Hippocampal formation (tissue), 2 donors: Measurements from ENCODE around the gene RPN1.
"Not testable (repeated sequence)": the region's sequence is repeated elsewhere in the genome, so short reads cannot be mapped to it uniquely, and the experiment has no call there.

Experiments used
- DNase-seq, 2 donors: peaks; one replicate each; lab custom pipeline; 2025; lab: John Stamatoyannopoulos, UW

RPN1 gene

DNA sequence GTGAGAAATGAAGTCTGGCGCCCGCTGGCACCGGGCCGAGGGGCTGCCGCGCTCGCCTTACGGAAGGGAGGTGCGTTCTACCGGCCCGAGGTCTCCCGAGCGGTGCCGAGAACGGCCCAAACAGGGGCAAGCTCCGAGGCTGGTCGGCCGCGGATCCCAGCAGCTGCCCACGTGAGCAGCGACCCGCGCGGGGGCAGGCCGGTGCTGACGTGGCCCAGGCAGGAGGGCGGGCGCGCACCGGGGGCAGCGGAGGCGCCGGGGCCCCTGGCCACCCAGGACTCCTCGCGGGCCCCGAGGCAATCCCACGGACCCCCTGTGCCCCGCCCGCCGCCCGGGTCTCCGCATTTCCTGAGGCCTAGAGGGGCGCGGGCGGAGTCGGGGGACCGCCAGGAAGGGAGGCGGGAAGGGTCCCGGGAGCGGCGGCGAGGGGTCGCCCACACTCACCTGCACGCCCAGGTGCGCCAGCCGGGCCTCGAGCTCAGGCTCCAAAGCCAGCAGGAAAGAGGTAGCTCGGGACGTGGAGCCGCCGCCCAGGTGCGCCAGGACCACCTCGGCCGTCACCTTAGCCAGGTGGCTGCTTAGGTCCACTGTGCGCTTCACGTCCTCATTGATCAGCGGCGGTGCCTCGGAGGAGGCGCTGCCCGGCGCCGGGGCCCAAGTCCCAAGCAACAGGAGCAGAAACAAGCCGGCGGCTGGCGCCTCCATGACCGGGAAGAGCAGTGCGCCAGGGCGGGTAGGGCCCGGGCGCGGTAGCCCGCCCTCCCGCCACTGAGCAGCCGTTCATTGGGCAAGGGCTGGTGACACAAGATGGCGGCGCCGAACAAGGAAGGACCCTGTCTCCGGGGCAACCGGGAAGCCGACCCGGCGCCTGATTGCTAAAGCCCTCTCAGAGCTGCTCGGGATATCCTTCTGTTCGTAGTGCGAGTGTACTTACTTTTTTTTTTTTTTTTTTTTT lies at the start of gene RPN1:
Gene RPN1 (minus strand): TSS at position 723 of the 955 bp plus-strand sequence. CDS start 18 bp downstream, at position 705.
- peak; percentile 86 to 93 for DNase-seq

DNA sequence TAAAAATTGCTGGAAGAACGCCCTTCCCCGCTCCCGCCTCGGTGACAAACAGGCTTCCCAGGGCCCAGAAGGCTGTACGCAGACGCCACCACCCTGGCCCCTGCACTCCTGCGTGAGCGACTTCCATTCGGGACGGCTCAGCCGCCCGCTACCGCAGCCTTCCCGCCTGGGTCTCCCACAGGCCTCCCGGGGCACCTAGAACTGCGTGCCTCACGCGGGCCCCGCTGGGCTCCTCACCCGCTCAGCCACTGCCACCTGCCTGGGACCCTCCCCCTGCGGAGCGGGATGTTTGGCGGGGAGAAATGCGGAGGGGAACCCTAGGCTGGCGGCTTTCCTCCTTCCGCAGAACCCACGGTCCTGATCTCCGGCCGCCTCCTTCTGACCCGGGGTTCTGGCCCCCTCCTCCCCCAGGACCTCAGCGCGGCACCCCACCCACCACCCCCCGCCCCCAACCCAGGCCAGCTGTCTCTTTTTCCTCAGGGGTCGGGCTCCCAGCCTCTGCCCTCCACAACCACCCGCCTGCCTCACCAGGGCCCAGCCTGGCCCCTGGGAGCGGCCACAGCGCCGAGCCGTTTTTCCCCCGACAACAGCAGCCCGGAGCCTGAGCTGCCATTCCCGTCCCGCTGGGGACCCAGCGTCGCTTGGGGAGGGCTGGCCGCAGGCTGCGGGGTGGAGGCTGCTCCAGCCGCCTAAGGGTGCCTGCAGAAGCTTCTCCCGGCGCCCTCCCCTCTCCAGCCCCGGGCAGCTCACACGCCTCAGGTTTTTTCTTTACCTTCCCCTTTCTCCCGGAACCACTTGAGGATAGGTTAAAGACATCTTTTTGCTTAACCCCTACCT lies 47.8 kb upstream of the RPN1 start:
- DNase-seq, result peak in 1 of 2 donors; percentile 44

DNA sequence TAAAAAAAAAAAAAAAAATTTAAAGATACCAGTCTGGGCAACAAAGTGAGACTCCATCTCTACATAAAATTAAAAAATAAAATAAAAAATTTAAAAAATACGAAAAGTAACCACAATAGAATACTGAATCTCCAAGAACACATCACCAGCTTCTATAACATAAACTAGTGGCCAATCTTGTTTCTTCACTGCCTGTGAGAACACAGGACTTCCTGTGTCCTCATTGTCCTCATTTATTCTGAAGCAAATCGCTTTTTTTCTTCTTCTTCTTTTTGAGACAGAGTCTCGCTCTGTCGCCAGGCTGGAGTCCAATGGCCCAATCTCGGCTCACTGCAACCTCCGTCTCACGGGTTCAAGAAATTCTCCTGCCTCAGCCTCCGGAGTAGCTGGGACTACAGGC lies 46.7 kb upstream of the RPN1 start:
- no peak for DNase-seq

DNA sequence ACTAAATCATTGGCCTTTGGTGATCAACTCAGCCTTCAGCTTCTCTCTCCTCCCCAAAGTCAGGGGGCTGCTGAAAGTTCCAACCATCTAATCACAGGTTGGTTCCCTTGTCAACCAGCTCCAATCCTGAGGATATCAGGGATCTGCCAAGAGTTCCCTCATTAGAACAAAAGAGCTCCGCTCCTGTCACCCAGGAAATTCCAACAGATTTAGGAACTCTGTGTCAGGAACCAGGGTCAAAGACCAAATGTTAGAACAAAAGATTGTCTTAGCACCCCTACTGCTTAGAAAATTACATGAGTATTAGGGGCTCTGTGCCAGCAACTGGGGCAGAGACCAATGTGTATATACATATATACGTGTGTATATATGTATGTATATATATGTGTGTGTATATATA lies 43.1 kb upstream of the RPN1 start:
- no peak for DNase-seq

DNA sequence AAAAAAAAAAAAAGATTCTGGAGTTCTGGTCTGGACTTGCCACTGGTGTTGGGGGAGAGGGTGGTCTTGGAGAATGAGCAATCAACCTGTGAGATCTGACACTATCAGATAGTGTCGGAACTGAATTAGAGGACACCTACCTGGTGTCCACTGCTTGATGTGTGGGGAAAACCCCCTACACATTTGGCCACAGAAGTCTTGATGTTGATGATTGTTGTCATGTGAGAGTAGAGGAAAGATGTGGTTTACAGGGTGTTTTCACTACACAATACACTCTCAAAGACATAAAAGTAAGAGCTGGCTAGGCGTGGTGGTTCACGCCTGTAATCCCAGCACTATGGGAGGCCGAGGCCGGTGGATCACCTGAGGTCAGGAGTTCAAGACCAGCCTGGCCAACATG lies 38.4 kb upstream of the RPN1 start:
- DNase-seq, result no peak

DNA sequence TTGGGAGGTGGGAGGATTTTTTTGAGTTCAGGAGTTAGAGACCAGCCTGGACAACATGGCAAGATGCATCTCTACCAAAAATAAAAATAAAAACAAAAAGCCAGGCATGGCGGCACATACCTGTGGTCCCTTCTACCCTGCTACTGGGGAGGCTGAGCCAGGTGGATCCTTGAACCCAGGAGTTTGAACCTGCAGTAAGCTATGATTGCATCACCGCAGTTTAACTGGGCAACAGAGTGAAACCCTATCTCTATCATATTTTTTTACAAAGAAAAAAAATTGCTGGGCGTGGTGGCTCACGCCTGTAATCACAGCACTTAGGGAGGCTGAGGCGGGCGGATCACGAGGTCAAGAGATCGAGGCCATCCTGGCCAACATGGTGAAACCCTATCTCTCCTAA lies 35.8 kb upstream of the RPN1 start:
- DNase-seq, result no peak

DNA sequence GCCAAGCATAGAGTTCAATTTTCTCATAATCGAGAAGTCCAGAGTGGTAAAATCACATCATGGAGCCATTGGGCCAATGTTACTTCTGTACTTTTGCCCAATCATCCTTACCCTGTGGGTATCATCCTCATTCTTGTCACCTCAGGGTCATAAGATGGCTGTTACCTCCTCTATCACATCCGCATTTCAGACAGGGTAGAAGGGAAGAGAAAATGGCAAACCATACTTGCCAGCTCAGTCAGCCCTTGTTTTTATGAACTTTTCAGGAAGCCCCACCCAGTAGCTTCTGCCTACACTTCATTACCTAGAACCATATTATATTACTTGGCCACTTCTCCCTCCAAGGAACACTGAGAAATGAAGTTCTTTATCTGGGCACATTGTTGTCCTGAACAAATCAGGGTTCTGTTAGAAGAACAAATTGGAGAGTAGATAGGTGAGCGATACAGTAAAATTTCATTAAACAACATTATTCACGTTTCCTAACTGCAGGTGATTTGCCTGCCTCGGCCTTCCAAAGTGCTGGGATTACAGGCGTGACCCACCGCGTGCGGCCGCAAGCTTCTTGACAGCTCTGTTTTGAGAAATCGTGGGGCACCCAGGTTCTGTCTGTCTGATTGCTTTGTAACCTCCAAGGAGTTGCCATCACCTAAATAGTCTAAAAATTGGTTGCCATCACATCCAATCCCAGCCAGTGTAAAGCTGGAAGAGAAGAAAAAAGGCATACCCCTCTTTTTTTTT lies 34.5 kb upstream of the RPN1 start:
- no peak for DNase-seq

DNA sequence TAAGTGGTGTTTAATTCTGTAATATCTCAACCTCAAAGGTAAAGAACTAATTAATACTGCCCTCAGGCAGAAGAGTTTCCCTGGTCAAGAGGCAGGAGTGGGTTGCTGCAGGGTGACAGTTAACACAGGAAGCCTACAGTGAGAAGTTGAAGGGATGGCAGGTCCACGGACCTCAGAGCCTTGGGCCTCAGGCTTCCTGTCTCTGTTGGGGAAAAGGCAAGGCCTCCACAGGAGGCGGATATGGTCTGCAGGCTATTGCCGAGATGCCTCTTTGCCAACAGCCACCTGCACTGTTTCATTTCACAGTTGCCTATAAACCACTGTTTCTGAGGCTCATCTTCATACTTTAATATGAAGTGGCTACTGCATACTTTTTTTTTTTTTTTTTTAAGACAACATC lies 33.3 kb upstream of the RPN1 start:
- DNase-seq, result no peak

DNA sequence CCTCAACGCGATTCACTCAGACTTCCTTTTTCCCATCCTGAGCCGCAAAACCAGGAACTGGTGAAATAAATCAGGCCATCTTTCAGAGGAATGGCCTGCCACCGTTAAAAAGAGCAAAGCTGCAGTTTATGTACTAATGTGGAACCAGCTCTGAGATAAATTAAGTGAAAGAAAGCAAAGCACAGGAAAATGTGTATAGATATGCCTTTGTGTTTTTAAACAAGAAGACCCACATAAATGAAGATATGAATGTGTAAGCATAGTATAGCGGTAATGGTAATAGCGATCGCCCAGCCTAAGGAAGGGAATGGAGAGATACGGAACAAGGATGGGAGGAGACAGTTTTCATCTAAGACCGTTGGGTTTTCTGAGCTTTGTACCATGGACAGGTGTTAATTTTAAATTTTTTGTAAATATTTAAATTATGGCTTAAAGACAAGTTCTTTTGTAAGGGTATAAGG lies 30.8 kb upstream of the RPN1 start:
- DNase-seq, result peak in 1 of 2 donors; percentile 73

DNA sequence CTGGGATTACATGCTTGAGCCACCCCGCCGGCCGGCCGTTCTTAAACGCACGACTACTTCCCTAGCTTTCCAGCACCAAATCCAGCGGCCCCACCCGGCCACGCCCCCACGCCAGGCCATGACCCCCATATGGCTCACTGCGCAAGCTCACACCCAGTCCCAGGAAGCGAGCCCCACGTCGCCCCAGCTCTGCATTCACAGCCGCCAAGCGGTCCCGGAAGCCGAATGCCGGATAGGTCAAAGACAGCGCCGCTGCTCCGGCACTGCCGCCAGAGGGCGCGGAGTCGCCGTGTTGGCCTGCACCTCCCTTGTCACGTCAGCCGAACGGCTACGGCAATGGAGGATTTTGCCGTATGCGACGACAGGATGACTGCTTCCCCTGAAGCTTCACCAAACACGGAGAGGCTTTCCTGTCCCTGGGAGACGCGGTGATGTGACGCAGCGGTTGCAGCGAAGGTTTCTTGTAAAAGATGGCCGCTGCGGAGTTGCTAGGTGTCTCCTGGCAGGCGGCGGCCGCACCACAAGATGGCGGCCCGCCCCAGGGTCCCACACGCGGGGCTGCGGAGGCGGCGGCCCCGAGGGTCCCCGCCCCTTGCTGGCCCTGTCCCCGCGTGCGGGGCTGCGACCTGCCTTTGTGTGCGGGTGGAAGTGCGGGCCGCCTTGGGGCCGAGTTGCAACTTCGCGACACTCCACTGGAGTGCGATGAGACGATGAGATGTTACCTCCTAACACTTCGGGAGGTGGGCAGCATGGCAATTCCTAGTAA lies 30.2 kb upstream of the RPN1 start:
- DNase-seq, result peak; percentile 96 to 100

DNA sequence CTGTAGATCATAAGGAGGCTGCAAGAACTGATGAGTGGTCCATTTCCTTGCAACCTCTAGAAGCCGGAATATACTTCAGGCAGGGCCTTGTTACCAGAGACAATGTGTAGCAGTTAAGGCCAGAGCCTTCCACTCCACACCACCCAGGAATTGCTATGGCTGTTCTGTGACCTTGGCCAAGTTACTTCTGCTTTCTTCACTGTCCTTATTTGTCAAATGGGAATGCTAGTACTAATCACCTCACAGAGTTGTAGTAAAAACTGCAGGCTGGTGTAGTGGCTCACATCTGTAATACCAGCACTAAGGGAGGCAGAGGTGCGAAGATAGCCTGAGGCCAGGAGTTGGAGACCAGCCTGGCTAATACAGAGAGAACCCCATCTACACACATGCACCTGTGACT lies 28.7 kb upstream of the RPN1 start:
- DNase-seq, result no peak

DNA sequence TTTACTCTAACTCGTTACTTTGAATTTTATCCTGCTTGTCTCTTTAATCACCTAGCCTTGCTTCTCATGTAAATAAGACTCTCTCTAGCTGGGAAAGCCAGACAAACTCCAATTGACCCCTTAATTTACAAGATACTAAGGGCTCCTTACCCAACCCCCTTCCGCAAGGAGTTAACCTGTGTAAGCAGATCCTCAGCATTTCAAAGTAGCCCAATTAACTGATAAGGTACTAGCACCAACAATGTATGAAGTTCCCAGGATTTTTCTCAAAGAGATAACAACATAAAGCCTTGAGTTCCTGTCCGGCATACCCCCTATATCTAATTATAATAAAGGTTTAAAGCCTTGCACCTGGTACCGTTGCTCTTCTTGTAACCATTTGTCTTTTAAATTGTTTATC lies 25.2 kb upstream of the RPN1 start:
- DNase-seq, result not testable (repeated sequence)

DNA sequence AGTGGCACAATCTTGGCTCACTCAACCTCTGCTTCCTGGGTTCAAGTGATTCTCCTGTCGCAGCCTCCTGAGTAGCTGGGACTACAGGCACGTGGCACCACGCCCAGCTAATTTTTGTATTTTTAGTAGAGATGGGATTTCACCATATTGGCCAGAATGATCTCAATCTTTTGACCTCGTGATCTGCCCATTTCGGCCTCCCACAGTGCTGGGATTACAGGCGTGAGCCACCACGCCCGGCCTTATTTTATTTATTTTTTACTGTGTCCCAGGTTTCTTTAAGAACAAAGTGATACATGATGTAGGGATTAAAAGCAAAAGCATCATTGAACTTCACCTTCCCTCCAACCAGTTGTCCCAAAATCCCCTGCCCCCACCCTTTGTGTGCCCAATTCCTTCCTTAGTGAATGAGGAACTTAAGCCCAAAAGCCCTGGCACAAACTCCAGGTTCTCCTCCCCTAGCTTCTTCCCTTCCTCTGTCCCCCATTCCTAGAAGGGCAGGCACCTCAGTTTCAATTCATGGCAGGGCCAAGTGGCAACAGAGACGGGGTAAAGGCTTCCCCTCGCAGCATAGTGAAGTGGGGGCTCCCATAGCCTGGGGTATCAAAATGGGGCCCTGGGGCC lies 23.7 kb upstream of the RPN1 start:
- no peak for DNase-seq

DNA sequence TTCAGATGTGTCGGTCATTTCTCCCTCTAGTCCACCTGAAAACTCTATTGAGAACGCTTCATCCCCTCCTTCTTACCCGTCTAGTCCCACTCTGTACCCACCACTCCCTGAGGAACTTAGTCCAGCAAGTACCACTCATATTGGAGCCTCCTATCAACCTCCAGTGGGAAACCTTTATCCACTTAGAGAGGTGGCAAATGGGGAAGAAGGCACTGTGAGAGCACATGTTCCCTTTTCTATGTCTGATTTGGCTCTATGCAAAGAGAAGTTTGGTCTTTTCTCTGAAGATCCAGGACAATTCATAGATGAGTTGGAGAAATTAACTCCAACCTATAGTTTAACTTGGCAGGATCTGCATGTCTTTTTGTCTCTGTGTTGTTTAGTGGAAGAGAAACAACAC lies 17.0 kb upstream of the RPN1 start:
- DNase-seq, result no peak

DNA sequence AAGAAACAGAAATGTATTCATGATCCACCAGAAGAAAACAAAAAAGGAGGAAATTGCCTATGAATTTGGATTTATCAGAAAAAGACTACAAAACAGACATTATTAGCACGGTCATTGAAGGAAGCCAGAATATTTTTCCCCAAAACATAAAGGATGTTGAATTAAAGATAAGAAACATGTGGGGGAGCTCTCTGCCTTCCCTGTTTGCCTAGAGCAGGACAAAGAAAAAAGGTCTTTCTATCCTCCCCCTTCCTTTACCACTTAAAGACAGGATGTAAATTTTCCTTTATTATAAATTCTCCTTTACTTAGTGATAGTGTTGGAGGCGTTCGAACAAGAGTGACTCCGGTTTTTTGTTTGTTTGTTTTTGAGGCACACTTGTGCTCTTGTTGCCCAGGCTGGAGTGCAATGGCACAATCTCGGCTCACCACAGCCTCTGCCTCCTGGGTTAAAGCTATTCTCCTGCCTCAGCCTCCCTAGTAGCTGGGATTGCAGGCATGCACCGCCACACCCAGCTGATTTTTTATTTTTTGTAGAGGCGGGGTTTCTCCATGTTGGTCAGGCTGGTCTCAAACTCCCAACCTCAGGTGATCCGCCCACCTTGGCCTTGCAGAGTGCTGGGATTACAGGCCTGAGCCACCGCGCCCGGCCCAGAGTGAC lies 14.9 kb upstream of the RPN1 start:
- DNase-seq, result no peak

DNA sequence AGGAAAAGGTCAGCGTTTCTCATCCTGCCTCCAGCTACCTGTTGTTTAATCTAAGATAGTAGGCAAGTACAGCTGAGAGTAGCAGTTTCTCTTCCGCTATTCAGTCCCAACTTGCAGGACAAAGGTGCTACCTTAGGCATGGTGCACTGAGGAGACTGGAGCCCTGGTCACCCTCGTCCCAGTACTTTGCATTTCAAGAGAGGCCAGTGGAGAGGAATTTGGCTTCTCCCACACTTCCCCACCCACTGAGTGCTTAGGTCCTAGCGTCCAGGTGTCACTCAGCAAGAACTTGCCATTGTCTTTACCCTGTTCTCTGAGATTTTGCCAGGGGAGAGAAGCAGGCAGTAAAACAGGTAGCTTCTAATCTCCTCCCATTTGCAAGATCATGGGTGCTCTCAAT lies 12.5 kb upstream of the RPN1 start:
- DNase-seq, result no peak

DNA sequence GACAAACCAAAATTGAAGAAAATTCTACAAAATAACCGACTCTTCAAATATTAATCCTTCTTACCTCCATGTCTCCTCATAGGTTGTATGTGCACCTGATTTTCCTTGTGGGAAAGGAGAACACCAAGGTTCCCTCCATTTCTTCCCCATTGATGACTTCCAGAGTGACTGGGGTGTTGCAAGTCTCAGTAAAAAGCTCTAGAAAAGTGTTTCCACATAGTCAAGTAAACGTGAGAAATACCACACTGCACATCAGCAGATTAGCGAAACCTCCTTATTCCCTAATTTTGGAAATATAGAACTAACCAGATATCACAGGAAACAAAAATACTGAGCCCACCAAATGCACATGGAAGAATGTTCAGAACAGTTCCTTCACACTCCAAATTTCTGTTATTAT lies 4.9 kb upstream of the RPN1 start:
- no peak for DNase-seq

DNA sequence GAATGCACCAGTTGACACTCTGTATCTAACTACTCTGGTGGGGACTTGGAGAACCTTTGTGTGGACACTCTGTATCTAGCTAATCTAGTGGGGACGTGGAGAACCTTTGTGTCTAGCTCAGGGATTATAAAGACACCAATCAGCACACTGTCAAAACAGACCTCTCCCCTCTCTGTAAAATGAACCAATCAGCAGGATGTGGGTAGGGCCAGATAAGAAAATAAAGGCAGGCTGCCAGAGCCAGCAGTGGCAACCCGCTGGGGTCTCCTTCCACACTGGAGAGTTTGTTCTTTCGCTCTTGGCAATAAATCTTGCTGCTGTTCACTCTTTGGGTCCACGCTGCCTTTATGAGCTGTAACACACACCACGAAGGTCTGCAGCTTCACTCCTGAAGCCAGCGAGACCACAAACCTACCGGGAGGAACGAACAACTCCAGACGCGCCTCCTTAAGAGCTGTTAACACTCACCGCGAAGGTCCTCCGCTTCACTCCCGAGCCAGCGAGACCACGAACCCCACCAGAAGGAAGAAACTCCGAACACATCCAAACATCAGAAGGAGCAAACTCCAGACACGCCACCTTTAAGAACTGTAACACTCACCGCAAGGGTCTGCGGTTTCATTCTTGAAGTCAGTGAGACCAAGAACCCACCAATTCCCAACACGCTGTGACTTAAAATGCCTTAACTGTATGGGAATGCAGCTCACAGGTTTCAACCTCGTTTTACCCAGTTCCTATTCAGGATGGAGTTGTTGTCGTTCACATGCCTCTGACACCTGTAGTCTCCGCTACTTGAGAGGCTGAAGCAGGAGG lies 3.6 kb upstream of the RPN1 start:
- not testable (repeated sequence) for DNase-seq

DNA sequence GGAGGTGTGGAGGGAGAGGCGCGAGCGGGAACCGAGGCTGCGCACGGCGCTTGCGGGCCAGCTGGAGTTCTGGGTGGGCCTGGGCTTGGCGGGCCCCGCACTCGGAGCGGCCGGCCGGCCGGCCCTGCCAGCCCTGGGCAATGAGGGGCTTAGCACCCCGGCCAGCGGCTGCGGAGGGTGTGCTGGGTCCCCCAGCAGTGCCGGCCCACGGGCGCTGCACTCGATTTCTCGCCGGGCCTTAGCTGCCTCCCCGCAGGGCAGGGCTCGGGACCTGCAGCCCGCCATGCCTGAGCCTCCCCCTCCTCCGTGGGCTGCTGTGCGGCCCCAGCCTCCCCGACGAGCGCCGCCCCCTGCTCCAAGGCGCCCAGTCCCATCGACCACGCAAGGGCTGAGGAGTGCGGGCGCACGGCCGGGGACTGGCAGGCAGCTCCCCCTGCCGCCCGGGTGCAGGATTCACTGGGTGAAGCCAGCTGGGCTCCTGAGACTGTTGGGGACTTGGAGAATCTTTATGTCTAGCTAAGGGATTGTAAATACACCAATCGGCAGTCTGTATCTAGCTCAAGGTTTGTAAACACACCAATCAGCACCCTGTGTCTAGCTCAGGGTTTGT lies 2.9 kb upstream of the RPN1 start:
- DNase-seq, result not testable (repeated sequence)
